DND-41 (cell line): ENCODE measurements around the gene UBE2D2.

Experiments
- CTCF ChIP-seq: IDR thresholded peaks from 2 replicates; pipeline ENCODE4 v1.5.1; 2012; ENCODE audit warnings: borderline replicate concordance, low read length, moderate library complexity, mild to moderate bottlenecking; ENCODE audit not compliant: poor library complexity, severe bottlenecking; ENCODE audit errors: extremely low read depth
- EZH2 ChIP-seq: IDR thresholded peaks from 3 replicates; pipeline ENCODE4 v1.6.1; 2012; ENCODE audit warnings: borderline replicate concordance, low read depth, mild to moderate bottlenecking, moderate library complexity, low read length, inconsistent platforms; ENCODE audit not compliant: severe bottlenecking

- TF ChIP-seq CTCF (no peak), EZH2 (no peak)
Observed at GRCh38 chr5:139634028-139634325, 72.8 kb downstream of the UBE2D2 start.
